Thyroid gland (tissue), 4 donors: ENCODE results near the gene ANO6.

Experiments
- POLR2A ChIP-seq, 2 donors: fragments of 450-650 bp; IDR thresholded peaks; one replicate each; pipeline ENCODE4 v1.6.1; 2017; ENCODE audit warnings: antibody characterized with exemption in 2 of 2, mild to moderate bottlenecking in 2 of 2, moderate library complexity in 1 of 2
- TF ChIP-seq, protein P1 (sequence below), 6 experiments: fragments of 200-600 bp in 3 of 6; fragments of 450-650 bp in 3 of 6; sonication (generic) in 3 of 6; IDR thresholded peaks; one replicate each; pipeline ENCODE4 v1.5.1; 2016 to 2019; ENCODE audit warnings: antibody characterized with exemption in 6 of 6, mild to moderate bottlenecking in 2 of 6, inconsistent platforms in 1 of 6, moderate library complexity in 1 of 6

- TF ChIP-seq, protein P1, sequence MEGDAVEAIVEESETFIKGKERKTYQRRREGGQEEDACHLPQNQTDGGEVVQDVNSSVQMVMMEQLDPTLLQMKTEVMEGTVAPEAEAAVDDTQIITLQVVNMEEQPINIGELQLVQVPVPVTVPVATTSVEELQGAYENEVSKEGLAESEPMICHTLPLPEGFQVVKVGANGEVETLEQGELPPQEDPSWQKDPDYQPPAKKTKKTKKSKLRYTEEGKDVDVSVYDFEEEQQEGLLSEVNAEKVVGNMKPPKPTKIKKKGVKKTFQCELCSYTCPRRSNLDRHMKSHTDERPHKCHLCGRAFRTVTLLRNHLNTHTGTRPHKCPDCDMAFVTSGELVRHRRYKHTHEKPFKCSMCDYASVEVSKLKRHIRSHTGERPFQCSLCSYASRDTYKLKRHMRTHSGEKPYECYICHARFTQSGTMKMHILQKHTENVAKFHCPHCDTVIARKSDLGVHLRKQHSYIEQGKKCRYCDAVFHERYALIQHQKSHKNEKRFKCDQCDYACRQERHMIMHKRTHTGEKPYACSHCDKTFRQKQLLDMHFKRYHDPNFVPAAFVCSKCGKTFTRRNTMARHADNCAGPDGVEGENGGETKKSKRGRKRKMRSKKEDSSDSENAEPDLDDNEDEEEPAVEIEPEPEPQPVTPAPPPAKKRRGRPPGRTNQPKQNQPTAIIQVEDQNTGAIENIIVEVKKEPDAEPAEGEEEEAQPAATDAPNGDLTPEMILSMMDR (IDR thresholded peaks at IDR 0.05) = no peak
- no peak for TF ChIP-seq POLR2A (IDR thresholded peaks at IDR 0.05)
Observed at GRCh38 chr12:45216983-45217485, 1.1 kb downstream of the ANO6 start.
